Hematopoietic multipotent progenitor cell treated with erythropoietin and hydrocortisone succinate and interleukin-3 and kit ligand, for 4 days (in vitro differentiated cells): ENCODE measurements around the gene ZNF225.
"Not testable (repeated sequence)": the region's sequence is repeated elsewhere in the genome, so short reads cannot be mapped to it uniquely, and the experiment has no call there.

Source experiments
- DNase-seq: peaks from one replicate; pipeline ENCODE4 v3.0.0-alpha.2; 2015

Gene ZNF225

GRCh38 chr19:44163789-44164188, 50.6 kb downstream of the ZNF225 start:
- DNase-seq, result no peak

DNA sequence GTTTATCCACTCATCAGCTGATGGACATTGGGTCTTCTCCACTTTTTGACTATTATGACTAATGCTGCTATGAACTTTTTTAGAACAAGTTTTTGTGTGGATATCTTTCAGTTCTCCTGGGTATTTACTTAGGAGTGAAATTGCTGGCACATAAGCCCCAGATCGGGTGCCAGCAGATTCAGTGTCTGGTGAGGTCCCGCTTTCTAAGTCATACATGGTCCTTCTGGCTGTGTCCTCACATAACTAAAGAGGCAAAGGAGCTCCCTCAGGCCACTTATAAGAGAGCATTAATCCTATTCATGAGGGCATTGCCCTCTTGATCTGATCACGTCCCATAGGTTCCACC, 51.1 kb downstream of the ZNF225 start:
- no peak for DNase-seq

DNA sequence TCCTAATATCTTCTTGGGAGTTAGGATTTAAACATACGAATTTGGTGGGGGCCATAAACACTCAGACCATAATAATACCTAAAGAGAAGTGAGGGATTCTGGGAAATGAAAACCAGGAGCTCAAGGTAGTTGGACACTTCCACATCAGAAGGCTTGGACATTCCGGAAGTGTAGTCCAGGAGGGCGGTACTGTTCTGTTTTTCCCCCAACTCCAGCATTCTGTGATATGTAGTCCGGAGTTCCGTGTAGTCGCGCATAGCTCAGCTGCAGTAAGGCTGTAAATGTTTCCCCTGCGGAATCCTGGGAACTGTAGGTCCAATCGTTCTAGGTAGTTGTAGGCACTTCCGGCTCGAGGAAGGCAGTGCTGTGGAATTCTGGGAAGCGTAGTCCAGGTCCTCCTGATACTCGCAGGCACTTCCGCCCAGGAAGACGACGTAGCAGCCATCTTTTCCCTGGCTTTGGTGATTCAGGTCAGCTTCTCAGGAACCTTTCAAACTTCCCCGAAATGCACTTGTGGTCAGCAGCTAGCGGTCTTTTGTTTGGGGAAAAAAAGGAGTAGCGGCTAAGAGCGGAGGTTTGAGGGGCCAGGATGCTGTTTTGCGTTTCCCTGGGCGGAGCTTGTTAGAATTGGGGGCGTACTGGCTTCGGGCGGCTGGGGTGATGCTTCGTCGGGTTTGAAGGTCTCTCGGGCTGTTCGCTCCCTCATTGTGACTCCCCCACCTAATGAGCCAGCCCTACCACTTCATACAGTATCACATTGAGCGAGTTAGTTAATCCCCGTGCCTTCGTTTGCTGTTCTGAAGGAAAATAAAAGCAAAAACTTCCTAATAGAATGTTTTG, 51.7 kb downstream of the ZNF225 start, which contains the start of gene ZNF226:
TSS of gene ZNF226 (plus strand) at position 428 of the 840 bp plus-strand sequence. CDS start 4,981 bp downstream, outside the sequence.
- peak; percentile 99 for DNase-seq

DNA sequence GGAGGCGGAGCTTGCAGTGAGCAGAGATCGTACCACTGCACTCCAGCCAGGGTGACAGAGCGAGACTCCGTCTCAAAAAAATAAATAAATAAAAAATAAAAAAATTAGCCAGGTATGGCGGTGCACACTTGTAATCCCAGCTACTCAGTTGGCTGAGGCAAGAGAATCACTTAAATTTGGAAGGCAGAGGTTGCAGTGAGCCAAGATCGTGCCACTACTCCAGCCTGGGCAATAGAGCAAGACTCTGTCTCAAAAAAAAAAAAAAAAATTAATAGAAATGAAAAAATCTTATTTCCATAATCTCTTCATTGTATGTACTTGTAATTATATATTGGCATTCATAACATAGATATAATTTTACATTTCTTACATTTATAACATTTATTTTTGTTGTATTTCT, 57.5 kb downstream of the ZNF225 start:
- not testable (repeated sequence) for DNase-seq

DNA sequence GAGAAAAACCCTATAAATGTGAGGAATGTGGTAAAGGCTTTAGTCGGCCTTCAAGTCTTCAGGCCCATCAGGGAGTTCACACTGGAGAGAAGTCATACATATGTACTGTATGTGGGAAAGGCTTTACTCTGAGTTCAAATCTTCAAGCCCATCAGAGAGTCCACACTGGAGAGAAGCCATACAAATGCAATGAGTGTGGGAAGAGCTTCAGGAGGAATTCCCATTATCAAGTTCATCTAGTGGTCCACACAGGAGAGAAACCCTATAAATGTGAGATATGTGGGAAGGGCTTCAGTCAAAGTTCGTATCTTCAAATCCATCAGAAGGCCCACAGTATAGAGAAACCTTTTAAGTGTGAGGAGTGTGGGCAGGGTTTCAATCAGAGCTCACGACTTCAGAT, 63.4 kb downstream of the ZNF225 start:
- DNase-seq, result no peak

DNA sequence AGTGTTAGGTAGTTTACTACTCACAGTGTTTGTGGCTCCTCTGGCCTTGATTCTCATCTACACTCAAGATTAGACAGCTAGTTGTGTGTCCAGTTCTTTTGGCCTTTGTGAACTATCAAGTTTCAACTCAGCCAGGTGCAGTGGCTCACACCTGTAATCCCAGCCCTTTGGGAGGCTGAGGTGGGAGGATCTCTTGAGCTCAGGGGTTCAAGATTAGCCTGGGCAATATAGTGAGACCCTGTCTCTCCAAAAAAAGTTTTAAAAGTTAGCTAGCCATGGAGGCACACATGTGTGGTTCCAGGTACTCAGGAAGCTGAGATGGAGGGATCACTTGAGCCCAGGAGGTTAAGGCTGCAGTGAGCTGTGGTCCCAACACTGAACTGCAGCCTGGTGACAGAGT, 67.8 kb downstream of the ZNF225 start:
- no peak for DNase-seq

- no peak for DNase-seq
Observed at GRCh38 chr19:44182145-44182544, 68.9 kb downstream of the ZNF225 start.
